ENCODE data around the gene MCRIP1.

- no peak for TF ChIP-seq POLR2AphosphoS5 (IDR thresholded peaks at IDR 0.05; ENCODE audit: low read depth, low read length)
- TF ChIP-seq CTCF (IDR thresholded peaks at IDR 0.05), result no peak
- no peak for TF ChIP-seq REST (IDR thresholded peaks at IDR 0.05; ENCODE audit: insufficient read depth in 1 of 2, low read depth in 2 of 2, low read length in 1 of 2)
- no peak for TF ChIP-seq SIN3A (IDR thresholded peaks at IDR 0.05; ENCODE audit: borderline replicate concordance, insufficient read depth, low read depth, low read length)
- no peak for TF ChIP-seq TCF7L2 (IDR thresholded peaks at IDR 0.05; ENCODE audit: low read depth, low read length)
Measured at GRCh38 chr17:81845361-81845760, 12.3 kb upstream of the MCRIP1 start.
